Measurements from ENCODE around the gene SYS1.

Gene SYS1

DNA sequence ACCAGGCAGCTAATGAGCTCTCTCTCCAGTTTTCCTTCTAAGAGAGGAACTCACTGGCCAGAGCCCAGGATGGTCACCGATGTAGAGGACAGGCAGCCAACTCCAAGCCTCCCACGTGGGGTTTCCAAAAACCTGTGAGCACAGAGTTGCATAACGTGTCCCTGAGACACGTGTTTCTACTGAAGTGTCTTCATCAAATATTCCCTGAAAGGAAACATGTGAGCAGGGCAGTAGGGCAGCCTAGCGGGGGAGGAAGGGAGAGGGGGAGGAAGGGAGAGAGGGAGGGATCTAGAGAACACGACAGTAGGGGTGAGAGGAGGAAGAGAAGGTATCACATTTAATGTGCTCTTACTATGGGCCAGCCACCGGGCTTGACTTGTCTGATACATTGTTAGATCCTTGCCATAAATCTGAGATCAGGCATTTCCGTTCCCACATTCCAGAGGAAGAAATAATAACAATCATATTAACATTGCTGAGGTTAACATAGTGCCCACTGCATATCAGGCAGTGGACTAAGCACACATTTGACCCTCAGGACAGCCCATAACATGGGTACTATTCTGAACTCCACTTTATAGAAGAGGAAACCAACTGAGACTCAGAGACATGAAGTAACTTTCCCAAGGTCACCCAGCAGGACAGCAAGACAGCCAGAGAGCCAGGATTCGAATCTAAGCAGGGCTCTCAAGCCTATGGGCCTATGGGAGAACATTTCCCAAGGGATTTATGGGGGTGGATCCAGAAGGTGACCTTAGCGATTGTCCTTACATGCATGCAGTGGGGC, 4.5 kb upstream of the SYS1 start:
- peak; percentile 57 for DNase-seq

DNA sequence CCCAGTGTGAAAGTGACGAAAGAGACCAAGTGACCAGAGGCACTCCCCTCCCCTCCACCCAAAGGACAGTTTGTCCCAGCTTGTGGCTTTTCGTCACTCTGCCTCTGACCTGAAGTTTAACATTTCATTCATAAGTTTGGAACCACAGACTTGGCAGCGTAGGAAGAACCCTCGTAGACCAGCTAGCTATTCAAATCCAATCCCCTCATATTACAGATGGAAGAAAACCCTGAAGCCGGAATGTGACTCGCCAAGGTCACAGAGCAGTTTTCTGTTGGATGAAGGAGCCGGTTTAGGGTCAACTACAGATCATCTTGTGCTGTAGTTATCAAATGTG, 3.9 kb upstream of the SYS1 start:
- DNase-seq = no peak

DNA sequence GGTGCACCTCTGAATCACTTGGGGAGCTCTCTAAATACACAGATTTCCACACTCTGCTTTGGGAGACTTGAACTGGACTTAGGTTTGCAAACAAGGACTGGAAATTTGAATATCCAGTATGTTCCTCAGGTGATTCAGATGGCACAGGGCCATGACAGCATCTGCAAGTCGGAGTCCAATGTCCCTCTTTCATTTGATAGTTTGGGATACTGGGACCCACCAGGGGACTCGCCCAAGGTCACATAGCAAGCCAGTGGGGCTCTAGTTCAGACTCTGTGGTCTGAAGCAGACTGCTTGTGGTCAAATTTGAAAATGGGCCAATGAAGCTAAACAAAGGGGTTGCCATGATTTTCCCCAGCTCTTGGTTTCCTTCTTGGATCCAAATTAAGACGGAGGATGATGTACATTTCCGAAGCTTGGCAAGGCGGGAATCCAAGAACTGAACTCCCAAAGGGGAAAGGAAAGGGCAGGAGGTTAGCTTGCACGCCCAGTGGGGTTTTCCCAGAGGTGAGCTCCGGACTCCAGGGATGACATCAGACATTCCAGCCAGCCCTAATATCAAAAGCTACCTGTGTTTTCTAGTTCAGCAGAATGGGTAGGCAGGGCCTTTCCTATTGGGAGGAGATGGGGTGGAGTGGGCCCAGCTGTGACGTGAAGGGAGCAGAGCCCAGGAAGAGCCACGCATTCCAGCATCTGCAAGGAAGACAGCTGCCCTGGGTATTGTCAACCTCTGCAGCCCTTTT, 3.4 kb upstream of the SYS1 start:
- no peak for DNase-seq

DNA sequence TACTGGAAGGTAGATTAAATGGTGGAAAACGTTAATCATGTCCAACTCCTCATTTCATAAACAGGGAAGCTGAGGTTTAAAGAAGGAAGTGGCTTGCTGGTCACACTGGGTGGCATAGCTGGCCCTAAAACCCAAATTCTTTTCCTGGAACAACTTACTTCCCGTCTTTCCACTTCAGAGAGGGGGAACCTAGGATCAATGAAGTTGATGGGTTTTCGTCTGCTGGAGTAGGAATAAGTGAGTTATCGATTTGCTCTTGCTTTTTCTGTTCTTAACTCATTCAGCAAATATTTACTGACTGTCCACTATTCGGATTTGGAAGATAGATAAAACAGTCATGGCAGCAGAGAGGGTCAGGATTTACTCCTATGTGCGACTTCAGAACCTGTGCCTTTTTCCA, 1.2 kb upstream of the SYS1 start:
- DNase-seq = peak; percentile 22

DNA sequence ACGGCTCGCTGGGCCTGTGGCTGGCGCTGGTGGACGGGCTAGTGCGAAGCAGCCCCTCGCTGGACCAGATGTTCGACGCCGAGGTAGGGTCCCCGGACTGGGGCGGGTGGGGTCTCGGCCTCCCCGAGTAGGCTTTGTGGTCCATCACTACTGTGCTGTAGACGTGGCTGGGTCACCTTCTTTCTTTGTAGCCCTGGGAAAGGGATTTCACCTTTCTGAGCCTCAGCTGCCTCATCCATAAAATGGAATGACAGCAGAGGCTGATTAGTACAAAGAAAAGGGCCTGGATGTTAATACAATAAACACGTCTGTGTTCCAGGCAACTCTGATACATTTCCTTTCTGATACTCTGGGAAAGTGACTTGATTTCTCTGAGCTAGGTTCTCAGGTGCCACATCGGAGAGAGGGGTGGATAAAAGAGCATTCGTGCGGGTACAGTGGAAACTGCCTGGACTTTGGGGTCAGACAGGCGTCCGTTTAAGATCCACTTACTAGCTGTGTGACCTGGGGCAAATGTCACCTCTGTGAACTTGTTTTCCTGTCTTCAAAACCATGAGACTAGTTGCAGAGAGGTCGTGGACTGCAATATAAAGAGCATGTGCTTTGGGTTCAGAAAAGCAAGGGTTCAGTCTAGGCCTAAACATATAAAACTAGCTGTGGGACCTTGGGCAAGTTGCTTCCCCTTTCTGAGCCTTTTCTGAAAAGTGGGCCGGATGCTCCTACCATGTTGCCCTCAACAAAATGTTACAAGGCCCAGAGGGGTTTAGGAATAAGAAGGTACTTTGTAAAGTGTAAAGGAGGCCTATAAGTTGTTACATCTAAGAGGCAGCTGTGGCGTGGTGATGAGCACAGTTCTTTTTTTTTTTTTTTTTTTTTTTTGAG, 896 bp downstream of the SYS1 start:
- DNase-seq = no peak

DNA sequence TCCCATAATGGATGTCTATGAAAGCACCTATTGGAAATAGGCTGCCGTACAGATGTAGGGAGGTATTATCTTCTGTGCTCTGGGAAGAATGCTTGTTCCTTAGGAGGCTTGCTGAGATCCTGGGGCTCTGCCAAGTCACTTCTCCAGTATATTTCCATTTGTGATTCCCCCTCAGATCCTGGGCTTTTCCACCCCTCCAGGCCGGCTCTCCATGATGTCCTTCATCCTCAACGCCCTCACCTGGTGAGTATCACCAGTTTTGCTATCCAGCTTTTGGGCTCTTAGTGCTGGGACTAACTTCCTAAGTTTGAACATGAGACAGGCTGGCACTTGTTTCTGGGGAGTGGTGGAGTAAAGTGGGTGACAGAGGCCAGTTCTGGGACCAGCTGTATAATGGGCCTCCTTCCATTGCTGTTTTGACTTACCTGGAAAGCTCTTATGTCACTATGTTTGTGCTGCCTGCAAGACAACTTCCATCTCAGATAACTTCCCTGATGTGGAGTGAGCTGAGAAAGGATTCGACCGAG, 2.6 kb downstream of the SYS1 start:
- DNase-seq = no peak

DNA sequence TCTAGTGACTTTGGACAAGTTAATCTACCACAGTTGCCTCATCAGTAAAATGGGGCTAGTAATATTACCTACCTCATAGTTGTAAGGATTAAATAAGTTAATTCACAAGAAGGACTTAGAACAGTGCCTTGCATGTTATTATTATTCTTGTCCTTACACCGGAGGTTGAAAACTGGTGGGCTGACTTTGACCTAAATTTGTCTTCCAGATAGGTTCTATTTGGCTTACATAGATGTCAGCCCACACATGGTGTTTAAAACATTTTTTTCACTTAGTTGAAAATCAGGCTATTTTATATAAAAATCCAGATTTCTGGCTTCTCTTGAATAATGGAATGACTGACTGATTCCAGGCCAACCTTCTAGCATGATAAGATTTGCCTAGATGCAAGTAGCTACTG, 3.2 kb downstream of the SYS1 start:
- no peak for DNase-seq

DNA sequence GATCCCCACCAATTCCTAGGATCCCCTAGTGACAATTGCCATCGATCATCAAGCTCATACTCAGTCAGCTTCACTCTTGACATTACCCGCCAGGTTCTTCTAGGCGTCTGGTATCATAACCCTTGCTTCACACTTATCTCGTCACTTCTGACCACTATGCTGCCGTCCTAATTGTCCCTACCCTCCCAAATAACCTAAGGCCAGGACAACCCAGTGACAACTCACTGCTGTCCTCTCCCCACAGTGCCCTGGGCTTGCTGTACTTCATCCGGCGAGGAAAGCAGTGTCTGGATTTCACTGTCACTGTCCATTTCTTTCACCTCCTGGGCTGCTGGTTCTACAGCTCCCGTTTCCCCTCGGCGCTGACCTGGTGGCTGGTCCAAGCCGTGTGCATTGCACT, 3.7 kb downstream of the SYS1 start:
- DNase-seq = no peak

DNA sequence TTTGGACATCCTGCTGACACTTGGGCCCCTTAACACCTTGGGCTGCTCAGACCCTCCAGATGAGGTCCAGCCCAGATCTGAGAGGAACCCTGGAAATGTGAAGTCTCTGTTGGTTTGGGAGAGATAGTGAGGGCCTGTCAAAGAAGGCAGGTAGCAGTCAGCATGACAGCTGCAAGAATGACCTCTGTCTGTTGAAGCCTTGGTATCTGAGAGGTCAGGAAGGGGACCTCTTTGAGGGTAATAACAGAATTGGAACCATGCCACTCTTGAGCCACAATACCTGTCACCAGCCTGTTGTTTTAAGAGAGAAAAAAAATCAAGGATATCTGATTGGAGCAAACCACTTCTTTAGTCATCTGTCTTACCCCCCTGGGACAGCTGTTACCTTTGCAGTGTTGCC, 4.2 kb downstream of the SYS1 start:
- DNase-seq = no peak

DNA sequence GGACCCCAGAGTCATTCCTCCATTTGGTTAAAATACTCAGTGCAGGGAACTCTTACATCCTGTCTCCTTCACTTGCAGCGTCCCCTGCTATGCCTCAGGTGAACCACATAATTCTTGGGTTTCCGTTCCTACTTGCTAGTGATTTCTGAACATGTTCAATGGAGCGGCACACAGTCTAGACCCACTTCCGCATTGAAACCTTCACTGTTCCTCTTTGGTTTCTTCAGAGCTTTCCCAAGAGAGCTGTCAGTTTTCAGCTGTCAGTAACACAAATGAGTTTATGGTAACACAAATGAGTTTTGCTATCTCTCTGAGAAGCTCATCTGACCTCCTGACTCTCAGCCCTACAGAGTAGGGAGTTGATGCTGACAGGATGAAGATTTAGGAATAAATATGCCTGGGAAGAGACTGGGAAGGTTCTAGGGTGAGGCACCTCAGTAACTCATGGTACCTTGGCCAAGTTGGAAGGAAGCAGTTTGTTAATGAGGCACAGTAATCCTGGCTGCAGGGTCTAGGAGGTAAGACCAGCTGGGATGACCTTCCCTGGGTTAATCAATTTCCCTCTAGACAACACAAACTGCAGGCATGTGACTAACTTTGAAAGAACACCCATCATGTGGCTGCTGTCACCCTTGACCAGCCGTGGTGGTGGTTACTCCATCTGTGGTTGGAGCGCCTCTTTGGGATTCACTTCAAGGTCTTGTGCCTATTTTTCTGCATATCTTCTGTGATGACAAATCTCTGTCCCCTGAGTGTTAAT, 5.4 kb downstream of the SYS1 start:
- DNase-seq = no peak

DNA sequence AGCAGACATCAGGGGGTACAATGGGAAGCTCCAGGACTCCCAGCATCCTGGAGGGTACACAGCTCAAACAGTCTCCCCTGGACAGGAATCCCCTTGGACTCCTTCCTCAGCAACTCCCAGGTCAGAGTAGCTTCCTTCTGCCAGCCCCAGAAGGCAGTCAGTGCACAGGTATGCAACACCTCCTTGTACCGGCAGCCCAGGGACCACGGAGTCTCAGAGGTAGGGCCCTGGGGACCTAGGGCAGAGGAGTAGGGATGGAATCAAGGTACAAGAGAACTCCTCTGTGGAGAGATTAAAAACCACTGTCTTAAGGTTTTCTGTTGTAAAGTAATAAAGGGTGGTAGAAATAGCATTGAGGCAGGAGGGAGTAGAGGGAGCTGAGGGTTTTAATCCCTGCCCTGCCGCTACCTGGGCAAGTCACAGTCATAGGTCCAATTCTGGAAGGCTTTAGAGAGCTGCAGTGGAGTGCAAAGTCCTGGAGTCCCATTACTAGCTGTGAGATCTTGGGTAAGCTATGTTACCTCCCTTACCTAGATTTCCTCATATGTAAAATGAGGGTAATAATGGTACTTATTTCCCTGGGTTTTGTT, 7.7 kb downstream of the SYS1 start:
- no peak for DNase-seq

DNA sequence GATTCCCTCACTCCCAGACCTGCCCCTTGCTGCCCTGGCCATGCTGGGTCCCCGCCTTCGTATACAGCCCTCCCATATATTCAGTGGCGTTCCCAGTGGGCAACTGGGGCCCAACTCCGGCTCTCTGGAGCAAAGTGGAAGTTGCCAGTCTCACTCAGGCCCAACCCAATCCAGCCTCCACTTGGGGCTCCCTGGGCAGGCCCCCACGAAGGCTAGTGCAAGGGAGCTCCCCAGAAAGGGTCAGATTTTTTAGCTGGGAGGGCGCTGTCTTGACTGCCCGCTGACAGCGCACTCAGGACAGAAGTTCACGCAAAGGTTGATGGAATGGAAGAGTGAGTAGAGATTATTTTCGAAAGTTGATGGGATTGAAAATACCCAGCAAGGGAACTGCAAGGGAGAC, 9.3 kb downstream of the SYS1 start:
- no peak for DNase-seq

DNA sequence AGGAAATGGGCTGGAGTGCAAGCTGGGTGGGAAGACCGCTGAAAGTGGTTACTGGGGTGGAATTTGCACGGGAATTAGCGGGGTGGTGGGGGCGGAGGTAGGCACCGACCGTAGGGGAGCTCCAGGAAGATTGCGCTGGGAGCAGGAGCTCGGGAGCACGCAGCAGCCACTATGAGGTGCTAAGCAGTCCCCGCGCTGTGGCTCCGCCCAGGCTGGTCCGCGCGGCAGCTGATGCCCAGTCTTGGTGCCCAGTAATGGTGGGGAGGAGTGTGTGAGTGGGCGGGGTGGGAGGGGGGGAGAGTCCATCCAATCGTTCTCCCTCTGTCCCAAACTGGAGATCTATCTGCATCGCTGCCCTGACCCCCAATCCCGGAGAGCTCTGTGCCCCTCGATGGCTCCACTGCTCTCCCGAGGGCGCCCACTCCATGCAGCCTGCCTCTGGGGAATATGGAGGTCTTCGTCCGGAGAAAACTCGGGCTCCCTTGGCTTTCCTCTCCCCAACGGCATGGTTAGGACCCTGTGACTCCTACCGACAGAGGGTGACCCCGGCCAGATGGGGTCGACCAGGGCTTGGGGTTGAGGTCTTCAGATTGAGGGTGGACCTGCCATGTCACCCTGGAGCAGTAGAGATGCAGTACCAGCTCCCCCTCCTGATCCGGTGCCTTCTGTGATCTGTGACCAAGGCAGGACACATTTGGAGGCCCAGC, 9.8 kb downstream of the SYS1 start:
- no peak for DNase-seq

DNA sequence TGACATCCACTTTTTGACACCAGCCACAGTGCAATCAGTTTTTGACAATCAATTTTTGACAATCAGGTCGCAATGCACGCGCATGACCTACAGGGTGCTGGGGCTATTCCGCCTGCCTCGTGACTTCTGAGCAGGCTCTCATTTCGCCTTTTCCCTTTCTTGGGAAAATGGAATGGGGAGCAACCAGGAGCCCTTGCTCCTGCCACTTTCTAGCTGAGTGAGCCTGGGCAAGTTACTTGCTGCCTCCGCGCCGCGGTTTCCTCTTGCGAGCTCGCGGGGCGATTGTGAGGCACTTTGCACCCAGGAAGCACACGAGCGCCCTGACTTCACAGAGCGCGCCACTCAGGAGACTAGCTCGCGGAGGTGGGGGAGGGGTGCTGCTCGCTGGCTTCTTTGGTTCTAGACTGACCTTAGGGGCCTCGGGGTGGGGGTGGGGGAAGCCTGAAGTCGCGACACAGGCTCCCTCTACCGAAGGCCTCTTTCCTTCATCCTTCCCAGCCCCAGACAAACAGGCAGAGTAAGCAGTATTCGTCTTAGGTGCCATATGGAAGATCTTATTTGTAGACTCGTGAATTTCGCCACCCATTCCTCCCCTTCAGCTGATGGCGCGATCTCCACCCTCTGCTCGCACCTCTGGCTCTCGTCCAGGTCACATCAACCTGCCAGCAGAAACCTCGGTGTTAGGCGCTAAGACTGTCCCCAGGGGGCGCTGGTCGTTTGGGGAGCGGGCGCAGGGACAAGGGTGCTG, 10.6 kb downstream of the SYS1 start:
- peak; percentile 87 for DNase-seq

DNA sequence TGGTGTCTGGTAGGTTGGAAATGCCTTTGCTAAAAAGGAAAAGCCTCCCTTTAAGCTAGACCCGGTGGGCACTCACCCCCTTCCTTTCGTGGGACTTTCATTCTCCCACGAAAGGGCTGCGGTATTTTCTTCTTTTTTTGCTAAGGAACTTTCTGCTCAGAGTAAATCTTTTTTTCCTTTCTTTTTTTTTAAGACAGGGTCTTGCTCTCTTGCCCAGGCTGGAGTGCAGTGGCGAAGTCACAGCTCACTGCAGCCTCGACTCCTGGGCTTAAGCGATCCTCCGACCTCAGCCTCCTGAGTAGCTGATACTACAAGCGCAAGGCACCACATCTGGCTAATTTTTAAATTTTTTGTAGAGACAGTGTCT, 11.1 kb downstream of the SYS1 start:
- DNase-seq = no peak

DNA sequence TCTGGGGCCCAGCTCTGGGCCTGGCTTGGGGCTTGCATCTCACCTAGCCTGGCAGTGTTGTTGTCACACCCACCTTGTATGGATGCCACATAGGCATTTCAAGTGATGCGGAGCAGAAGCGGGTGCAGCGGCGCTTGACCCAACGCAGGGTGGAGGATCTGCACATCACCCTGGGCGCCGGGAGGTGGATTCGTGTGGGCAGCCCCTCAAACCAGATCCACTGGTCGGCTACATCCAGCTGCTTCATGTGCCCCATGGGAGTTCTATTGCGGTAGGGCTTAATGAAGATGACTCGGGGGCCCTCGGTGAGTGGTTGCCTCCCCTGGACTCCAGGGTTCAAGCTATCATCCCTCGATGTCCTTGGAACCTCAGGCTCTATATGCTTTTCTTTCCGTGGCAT, 12.0 kb downstream of the SYS1 start:
- no peak for DNase-seq

DNA sequence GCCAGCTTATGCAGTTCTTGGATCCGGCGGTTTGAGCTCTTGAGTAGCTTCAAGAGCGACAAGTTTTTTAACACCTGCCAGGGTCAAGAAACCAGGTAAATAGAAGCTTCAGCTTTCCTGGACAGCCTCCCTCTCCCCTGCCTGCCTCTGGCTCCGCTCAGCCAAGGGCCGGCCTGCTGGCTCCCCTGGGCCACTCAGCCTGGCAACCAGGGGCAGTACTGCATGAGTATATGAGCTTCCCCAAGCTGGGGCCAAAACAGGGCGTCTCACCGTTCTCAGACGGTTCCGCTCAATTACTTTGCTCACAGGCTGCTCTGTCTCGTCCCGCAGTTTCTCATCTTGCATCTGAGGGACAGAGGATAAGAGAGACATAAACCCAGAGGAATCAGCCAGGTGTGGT, 14.3 kb downstream of the SYS1 start:
- no peak for DNase-seq

DNA sequence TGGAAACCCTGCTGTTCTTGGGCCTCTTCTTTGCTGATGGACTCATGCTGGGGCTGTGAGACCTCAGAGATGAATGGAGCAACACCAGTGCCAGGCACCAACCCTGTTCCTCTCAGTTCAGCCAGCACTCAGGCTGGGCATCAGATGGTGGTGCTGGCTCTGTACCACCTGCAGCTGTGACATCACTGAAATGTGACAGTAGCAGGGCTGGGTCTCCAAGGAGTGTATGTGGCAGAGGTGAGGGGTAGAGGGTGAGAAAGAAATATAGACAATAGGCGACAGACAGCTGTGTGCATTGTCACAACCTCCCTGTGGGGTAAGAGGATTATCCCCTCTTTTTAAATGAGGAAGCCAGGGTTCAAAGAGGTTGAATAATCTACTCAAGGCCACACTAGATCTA, 15.2 kb downstream of the SYS1 start, which contains the start of gene TP53TG5:
Gene TP53TG5 (minus strand): TSS at position 135 of the 400 bp plus-strand sequence. CDS start 89 bp downstream, at position 46.
- DNase-seq = no peak

DNA sequence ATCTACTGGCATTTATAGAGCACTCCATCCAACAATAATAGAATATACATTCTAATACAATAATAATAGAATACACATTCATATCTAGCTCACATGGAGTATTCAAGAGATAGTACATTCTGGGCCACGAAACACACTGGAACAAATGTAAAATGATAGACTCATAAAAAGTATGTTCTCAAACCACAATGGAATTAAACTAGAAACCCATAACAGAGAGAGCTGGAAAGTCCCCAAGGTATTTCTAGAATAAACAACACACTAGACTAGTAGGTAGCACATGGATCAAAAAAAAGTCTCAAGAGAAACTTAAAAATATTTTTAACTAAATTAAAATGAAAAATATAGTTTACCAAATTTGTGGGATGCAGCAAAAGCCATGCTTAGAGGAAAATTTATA, 24.3 kb downstream of the SYS1 start:
- DNase-seq = no peak

DNA sequence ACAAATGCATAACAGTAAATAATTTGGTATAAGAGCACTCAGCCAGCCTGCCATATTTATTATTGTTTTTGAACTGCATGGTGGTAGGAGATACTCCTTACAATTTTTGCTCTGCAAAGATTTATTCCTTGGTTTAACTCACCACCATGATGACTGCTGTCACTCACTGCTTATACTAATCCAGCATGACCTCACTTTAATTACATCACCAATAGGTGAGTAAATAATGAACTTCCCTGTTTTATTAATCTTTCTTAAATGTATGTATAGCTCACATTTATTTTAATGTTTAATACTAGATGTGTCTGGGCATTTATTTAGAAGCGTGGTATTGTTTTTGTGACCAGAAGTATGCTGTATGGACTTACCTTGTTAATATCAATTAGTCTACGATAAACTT, 28.0 kb downstream of the SYS1 start:
- DNase-seq = no peak

DNA sequence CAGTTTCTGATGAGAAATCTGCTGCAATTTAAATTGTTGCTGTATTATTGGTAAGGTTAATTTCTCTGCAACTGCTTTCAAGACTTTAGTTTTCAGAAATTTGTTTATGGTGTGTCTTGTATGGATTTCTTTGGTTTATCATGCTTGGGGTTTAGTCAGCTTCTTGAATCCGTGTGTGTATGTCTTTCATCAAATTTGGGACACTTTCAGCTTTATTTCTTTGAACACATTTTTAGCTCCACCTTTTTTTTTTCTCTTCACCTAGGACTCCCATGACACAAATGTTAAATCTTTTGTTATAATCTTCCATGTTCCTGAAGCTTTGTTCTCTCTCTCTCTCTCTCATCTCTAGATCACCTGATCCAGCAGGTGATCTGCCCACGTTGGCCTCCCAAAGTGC, 28.6 kb downstream of the SYS1 start:
- no peak for DNase-seq
